Measurements from ENCODE around the gene TNFAIP8.

Gene TNFAIP8

DNA sequence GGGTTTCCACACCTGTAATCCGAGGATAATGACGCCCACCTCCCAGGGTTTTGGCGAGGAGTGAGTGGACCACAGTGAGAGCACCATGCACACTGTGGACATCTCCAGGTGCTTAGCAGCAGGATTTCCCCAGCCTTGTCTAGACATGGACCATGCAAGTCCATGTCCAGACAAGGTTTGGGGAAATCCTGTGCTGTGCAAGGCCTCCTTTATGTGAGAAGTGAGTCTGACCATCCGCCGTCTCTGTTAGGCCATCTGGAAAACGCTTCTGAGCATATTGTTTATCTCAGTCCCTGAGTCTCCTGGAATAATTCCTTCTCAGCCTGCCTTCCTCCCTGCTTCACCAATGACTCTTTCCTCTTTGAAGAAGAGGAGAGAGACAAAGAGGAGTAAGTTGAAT is 26.2 kb upstream of the TNFAIP8 start:
- Histone ChIP-seq H3K4me3 (ENCODE audit: low read depth, low read length) (no peak overlapping the region), H3K27ac (no peak overlapping the region), H3K27me3 (replicated peaks) (no peaks in the 10 kb centered on the region), H3K36me3 (replicated peaks) (no peaks in the 10 kb centered on the region)
- DNase-seq, result no peak
- in situ Hi-C loops (cut with HindIII; ENCODE audit: low pct_ligation_motif_present, low sequenced_read_pairs), result no loop called here
- TF ChIP-seq, protein P1, sequence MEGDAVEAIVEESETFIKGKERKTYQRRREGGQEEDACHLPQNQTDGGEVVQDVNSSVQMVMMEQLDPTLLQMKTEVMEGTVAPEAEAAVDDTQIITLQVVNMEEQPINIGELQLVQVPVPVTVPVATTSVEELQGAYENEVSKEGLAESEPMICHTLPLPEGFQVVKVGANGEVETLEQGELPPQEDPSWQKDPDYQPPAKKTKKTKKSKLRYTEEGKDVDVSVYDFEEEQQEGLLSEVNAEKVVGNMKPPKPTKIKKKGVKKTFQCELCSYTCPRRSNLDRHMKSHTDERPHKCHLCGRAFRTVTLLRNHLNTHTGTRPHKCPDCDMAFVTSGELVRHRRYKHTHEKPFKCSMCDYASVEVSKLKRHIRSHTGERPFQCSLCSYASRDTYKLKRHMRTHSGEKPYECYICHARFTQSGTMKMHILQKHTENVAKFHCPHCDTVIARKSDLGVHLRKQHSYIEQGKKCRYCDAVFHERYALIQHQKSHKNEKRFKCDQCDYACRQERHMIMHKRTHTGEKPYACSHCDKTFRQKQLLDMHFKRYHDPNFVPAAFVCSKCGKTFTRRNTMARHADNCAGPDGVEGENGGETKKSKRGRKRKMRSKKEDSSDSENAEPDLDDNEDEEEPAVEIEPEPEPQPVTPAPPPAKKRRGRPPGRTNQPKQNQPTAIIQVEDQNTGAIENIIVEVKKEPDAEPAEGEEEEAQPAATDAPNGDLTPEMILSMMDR (IDR thresholded peaks at IDR 0.05; ENCODE audit: low read depth, low read length, missing control alignments), result no peak

DNA sequence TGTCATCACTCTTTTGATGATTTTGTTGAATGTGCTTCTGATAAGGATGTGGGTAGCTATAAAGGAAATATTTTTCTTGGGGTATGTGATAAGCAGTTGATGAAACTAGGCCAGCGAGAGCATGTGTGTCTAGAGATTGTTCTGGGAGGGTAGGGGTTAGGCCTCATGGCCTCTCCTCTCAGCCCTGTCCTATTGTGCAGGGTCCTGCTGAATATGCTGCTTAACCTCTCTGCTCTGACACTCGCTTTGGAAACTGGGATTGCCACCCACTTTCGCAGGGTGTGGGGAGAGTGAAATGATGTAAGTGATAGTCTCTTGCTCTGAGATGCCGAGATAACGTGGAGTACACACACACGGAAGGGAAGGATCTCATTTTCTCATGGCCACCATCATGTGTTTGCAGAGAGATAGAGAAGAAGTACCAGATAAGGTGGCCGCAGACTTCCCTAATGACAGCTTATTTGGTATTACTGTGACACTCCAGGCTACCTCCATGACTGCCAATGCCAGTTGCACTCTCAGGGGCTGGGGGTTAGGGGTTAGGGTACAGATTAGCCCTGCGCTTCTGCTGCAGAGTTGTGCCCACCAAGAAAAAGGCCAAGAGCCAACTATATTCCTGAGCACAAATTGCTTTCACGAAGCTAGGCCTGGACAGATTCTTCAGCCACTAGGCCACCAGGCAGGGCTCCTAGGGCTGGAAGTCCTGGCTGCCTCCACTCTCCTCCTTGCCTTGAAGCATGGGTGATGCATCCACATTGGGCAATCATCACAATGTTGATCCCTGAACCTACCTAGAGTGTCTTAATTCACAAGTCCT is 25.2 kb upstream of the TNFAIP8 start:
- Histone ChIP-seq H3K36me3 (replicated peaks) (no peaks in the 10 kb centered on the region), H3K27ac (no peak overlapping the region), H3K4me3 (ENCODE audit: low read depth, low read length) (no peak overlapping the region), H3K27me3 (replicated peaks) (no peaks in the 10 kb centered on the region)
- in situ Hi-C loops (cut with HindIII; ENCODE audit: low pct_ligation_motif_present, low sequenced_read_pairs), result no loop called here
- DNase-seq, result no peak
- TF ChIP-seq, protein P1 (IDR thresholded peaks at IDR 0.05; ENCODE audit: low read depth, low read length, missing control alignments), result no peak

DNA sequence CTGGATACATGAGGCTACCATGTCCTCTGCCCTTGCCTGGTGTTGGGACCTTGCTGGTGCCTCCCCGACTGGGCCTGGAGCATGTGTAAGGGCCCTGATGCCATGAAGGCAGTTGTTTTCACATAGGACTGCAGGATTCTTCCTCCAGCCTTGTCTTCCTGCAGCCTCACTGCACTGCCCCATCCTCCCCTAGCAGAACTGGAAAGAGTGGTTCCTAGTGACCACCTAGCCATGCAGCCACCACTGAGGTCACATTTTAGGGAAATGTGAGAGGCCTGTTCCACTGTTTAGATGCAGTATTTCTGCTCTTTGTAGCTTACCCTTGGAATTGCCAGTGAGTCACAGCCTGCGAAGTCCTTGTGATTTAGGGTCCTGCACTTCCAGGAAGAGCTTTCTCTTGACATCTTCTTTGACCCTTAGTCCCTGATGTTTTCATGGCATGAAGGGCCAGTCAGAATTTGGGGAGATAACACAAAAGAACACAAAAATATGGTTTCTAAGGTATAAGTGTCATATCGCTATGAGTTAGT is 24.2 kb upstream of the TNFAIP8 start:
- in situ Hi-C loops (cut with HindIII; ENCODE audit: low pct_ligation_motif_present, low sequenced_read_pairs), result no loop called here
- H3K27me3 ChIP-seq (replicated peaks), result no peaks in the 10 kb centered on the region
- no peak overlapping the region for H3K27ac ChIP-seq
- H3K4me3 ChIP-seq (ENCODE audit: low read depth, low read length), result no peak overlapping the region
- TF ChIP-seq, protein P1 (IDR thresholded peaks at IDR 0.05; ENCODE audit: low read depth, low read length, missing control alignments), result no peak
- no peak for DNase-seq
- H3K36me3 ChIP-seq (replicated peaks), result no peaks in the 10 kb centered on the region

DNA sequence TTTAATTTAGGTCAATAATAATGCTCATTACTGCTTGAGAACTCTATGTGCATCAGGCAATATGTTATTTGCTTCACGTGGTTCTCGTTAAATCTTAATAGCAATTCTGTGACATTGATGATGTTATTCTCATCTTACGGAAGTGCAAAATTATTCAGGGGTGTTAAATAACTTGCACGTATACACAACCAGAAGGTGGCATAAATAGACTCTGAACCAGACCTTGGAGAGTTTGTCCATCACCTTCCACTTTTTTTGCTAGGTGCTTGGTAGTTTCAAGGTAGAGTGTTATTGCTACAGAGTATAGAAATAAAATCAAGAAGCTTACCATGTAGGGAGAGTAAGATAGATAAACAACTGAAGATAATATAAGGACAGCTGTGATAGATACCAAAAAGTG is 23.6 kb upstream of the TNFAIP8 start:
- Histone ChIP-seq H3K27me3 (replicated peaks) (no peaks in the 10 kb centered on the region), H3K4me3 (ENCODE audit: low read depth, low read length) (no peak overlapping the region), H3K27ac (no peak overlapping the region), H3K36me3 (replicated peaks) (no peaks in the 10 kb centered on the region)
- TF ChIP-seq, protein P1 (IDR thresholded peaks at IDR 0.05; ENCODE audit: low read depth, low read length, missing control alignments), result no peak
- no peak for DNase-seq
- in situ Hi-C loops (cut with HindIII; ENCODE audit: low pct_ligation_motif_present, low sequenced_read_pairs), result no loop called here

DNA sequence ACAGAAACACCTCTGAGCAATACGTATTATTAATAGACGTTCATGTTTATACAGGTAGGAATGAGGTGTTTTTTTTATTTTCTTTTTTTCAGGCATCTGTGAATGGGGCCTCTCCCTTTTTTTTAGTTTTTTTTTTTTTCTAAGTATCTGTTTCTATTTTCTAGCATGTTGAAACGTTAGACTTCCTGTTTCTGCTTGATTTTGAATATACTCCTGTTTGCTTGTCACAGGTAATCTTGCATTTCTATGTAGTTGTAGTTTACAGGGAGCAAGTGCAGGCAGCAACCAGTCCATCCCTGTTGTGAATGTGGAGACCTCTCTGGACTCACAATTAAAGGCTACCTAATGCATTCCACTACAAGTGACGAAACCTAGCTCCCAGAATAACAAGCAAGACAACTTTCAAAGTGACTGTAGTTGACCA is 22.8 kb upstream of the TNFAIP8 start:
- no peak overlapping the region for H3K4me3 ChIP-seq (ENCODE audit: low read depth, low read length)
- no peaks in the 10 kb centered on the region for H3K36me3 ChIP-seq (replicated peaks)
- TF ChIP-seq, protein P1 (IDR thresholded peaks at IDR 0.05; ENCODE audit: low read depth, low read length, missing control alignments), result no peak
- no peak for DNase-seq
- no peak overlapping the region for H3K27ac ChIP-seq
- H3K27me3 ChIP-seq (replicated peaks), result no peaks in the 10 kb centered on the region
- in situ Hi-C loops (cut with HindIII; ENCODE audit: low pct_ligation_motif_present, low sequenced_read_pairs), result no loop called here

All from brain microvascular endothelial cell (primary cell).